ENCODE data around the gene PDZD2.

Gene PDZD2

DNA sequence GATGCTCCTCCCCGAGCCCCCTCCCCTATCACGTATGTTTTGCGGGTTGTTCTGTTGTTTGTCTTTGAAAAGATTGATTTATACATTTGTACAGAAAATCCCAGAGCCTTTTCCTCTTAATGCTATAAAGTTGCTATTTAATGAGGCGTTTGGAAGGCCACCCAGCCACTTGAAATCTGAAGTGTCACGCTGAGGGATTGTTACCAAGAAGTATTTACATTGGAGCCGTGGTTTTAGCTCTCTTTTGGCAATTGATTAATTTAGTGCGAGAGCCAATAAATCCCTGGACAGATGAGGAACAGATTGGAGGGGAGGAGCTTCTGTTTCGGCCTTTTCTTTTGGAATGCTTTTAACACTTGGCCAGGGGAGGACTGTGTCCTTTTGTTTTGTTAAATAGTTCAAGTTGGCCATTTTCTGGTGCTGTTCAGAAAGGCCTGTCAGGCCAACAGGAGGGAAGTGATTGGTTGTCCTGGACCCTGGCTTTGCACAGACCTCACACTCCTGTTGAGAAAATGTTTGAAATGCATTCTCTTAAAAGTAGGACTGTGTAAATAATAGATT, 250.2 kb downstream of the PDZD2 start:
- DNase-seq: peak; percentile 61

DNA sequence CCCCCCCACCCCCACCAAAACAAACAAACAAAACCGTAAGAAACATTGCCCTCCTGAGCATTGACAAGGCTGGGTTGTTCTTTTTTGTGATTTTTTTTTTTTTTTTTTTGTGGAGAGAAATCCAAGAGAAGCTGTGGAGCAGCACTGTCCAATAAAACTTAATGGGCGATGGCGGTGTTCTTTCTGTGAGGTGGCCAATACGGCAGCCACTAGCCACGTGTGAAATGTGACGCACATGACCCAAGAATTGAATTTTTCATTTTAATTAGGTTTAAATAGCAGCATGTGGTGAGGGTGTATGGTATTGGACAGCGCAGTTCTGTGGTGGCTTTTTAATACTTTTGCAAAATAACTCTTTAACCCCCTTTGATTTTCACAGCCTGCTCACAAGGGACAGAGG, 251.1 kb downstream of the PDZD2 start:
- no peak for DNase-seq

DNA sequence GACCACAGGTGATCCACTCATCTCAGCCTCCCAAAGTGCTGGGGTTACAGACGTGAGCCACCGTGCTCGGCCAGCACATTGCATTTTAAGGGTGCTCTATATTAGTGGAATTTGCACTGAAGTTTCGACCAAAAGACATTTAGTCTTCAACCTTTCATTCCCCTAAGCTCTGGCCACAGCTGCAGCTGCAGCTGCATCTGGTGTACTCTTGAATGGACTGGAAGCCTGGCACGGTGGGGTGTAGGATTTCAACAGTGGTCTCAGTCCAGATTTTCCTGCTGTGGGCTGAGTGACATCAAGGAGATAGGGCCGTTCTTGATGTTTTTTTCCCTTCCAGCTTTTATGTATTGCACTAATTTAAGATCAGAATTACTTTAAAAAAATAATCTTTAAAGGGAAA, 255.2 kb downstream of the PDZD2 start:
- DNase-seq: no peak

GRCh38 chr5:31895199-31895820, 256.4 kb downstream of the PDZD2 start:
- no peak for DNase-seq

- DNase-seq: no peak
These were observed 259.2 kb downstream of the PDZD2 start for GRCh38 chr5:31898036-31898632.

DNA sequence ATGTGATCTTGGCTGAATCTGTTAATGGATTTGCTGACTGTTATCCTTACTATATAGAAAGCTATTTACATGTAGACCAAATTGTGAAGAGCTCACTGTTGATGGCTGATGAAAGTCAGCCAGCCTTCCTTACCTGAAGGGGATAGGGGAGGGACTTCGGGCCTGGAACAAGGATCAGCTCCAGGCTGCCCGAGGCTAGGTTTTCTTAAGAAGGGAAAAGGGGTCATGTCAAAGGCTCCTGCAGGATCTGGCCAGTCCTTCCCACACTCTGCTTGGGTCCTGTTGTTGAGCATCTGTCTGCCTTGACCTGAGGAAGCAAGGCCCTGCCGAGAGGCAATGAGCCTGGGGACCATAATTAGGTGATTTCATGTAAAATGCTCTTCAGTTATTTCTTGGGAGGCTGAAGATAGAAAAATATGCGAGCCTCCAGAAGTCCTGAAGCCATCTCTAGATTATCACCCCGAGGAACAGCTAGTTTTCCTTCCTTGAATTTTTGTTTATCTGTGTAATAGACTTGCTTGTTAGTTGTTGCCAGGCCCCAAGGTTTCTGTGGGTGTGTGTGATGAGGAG, 261.4 kb downstream of the PDZD2 start:
- DNase-seq: no peak

- no peak for DNase-seq
These were observed 263.0 kb downstream of the PDZD2 start for GRCh38 chr5:31901807-31902530.

DNA sequence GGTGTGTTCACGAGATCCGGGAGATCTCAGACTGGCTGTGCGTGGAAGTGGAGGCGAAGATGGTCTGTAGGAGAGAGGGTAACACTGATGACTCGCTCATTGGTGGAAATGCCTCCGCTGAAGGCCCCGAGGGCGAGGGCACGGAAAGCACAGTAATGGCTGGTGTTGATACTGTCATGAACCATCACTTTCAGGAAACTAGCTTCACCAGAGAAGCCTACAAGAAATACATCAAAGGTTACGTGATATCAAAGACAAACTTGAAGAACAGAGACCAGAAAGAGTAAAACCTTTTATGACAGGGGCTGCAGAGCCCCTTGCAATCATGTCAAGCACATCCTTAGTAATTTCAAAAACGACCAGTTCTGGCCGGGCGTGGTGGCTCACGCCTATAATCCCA, 269.5 kb downstream of the PDZD2 start:
- DNase-seq: no peak

- no peak for DNase-seq
These were observed 270.1 kb downstream of the PDZD2 start for GRCh38 chr5:31909073-31909472.

DNA sequence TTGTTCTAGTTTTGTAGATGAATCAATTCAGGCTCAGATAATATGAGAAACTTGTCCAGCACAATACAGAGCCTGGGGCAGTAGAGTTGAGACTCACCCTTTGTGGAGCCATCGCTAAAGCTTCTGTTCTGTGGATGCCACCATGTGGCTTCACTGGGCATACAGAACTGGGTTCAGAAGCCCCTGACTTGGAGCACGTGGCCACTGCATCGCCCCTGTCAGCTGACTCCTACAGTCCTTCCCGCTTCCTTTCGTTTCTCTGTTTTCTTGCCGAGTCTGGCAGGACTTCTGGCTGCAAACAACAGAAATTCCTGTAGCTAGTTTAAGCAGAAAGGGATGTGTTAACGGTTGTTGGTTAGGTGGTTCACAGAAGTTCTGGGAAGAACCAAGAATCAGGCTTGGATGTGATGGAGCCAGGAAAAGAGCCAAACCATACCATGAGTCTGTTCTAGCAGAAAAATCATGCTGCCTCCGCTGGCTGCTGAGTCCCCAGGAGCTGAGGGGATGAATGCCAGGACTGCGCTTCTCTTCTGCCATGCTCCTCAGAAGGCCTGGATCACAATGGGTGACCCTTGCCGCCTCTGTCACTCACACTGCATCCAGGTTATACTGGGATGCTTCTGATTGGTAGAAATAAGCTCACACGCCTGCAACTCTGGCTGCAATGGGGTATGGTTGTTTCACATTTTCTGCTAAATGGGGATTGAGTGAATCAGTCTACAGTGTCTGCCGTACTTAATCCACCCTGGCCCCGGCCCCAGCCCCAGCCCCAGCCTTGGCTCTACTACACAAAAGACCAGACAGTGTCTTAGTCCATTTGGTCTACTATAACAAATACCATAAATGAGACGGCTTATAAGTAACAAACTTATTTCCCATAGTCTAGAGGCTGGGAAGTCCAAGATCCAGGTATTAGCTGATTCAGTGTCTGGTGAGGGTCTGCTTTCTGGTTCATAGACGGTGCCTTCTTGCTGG, 272.6 kb downstream of the PDZD2 start:
- DNase-seq: no peak

- DNase-seq: no peak
These were observed 274.9 kb downstream of the PDZD2 start for GRCh38 chr5:31913808-31914207.

- no peak for DNase-seq
These were observed 277.4 kb downstream of the PDZD2 start for GRCh38 chr5:31916327-31916726.

DNA sequence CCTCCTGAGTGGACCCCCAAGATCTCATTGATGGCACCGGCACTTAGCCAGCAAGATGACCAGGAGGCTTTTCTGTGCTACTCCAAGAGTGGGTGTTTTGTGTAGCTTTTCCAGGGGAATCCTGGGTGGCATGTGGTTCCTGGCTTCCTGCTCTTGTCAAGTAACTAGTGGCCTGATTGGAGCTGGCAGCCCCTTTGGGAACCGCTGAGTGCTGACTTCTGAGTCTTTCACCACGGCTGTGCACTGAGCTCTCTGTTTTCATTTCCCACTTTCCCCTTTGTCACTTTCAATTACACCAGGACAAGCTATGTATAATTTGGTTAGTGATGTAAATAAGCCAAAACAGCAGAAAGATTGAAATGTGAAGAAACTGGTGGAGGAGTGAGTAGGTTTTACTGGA, 279.8 kb downstream of the PDZD2 start:
- no peak for DNase-seq

DNA sequence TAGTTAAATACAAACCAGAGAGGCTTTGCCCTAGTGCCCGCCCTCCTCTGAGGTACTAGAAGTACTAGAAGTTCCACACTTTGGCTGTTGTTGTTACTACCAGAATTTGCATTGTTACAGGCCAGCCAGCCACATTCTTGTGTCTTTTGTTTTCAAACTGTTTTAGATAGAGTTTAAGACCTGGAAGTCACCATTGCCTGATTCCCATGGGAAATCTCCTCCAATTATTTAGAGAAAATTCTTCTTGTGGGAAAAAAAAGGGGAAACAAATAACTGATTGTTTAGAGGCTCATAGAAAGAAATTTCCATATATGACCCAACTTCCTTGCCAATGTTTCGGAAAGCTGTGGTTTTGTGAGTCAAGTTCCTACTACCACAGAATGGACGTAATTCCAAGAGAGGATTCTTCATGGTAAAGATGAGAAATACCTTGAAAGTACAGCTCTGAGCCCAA, 282.9 kb downstream of the PDZD2 start:
- no peak for DNase-seq

DNA sequence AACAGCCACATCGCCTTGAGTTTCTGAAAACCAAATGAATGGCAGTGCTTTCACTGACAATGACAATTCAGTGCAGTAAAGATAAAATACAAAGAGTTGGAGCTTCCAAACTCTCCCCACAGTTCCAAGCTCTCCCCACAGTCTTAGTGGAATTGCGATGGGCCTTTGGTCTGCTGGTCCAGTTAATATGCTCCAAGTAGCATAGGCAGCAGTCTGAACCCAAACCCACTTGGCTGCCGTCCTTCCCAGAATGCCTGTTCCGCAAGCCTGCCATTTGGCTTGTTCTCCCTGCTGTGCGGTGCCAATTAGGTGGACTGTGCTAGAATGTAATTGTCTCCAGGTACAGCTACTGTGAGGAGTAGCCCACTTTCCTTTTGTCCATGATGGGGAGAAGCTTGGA, 285.1 kb downstream of the PDZD2 start:
- DNase-seq: no peak

- no peak for DNase-seq
These were observed 292.9 kb downstream of the PDZD2 start for GRCh38 chr5:31931874-31932273.

DNA sequence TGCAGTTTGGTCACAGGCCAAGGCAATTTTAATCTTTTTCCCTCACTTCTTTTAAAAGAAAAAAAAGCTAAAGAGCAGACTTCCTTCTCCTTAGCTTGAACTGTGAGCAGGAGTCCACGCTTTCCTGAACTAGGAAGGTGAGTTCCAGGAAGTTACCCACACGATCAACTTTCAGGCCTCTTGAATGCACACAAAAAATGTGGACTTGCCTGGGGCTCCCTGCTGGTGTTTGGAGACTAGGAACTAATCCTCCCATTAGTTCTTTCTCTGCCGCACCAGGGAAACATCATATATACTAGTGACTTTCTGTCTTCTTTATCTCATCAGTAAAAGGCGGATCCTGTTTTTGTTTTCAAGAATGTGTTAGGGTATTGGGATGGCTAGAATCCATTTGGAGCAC, 295.2 kb downstream of the PDZD2 start:
- DNase-seq: no peak

DNA sequence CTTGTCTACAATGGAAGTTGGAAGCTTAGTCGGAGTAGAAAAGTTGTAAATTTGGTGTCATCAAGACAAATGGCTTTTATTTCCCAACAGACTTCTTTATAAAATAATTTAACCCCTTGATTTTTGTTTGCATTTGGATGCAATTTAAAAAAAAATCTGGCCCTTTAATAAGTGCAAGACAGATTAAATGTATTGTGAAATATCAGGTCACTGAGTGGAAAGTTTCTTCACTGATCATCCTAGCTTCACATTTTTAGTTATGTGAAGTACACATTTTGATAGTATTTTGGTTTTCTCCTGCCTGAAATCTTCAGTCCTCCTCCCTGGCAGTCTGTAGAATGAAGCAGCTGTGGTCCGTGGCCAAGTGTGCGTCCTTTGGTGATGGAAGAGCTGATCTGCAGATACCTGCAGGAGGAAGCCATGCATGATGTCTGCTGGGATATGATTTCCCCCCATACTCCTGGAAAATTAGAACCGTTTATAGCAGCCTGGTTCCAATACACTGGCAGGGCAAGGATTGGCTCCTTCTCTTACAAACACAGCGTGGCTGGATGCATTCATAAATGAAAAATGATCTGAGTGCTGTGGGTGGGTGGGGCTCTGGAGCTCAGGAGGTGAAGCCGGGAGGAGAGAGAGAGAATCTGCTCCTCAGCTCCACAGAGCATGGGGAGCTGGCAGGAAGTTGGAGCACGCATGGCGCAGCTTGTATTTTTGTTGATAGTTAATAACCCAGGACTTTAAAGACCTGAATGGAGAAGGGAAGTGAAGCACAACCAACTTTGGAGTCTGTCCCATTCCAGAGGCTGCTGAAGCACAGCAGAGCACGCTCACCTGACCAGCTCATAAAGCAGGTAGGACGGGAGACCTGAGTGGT, 296.8 kb downstream of the PDZD2 start:
- DNase-seq: peak; percentile 69

- DNase-seq: no peak
These were observed 297.8 kb downstream of the PDZD2 start for GRCh38 chr5:31936683-31937082.

- no peak for DNase-seq
These were observed 298.3 kb downstream of the PDZD2 start for GRCh38 chr5:31937226-31937625.

DNA sequence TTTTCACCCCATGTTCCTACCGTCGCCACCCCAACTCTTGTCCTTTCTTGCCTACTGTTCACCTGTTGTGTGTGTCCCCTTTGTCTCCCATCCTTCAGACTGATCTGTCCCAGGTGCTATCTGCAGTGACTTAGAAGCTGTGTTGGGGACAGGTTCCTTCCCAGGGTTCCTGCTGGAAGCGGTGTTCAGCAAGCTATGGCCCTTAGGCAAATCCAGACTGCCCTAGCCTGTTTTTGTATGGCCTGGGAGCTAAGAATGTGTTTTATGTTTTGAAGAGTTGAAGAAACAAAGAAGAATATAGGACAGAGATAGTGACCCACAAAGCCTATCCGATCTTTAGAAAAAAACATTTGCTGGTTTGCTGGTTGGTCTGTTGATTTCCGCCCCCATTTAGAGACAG, 298.8 kb downstream of the PDZD2 start:
- no peak for DNase-seq

Data from NCI-H748 treated with DMSO at 0.1 percent for 48 hours (cell line).